KG1 (cell line): ENCODE measurements around the gene SFI1.
"Not testable (repeated sequence)": the region's sequence is repeated elsewhere in the genome, so short reads cannot be mapped to it uniquely, and the experiment has no call there.

Source experiments
- DNase-seq: peaks from one replicate; lab custom pipeline; 2025; lab: John Stamatoyannopoulos, UW

Gene SFI1

GRCh38 chr22:31496007-31496734 lies at the start of gene SFI1:
SFI1 (plus strand) TSS chr22:31496536; CDS start chr22:31508285, 11,749 bp downstream.
- DNase-seq = peak; percentile 79

GRCh38 chr22:31446767-31447166 lies 49.6 kb upstream of the SFI1 start:
- no peak for DNase-seq

- DNase-seq = no peak
These were observed 49.0 kb upstream of the SFI1 start for GRCh38 chr22:31447337-31447736.

GRCh38 chr22:31448382-31448781 lies 48.0 kb upstream of the SFI1 start:
- DNase-seq = no peak

- DNase-seq = no peak
These were observed 46.8 kb upstream of the SFI1 start for GRCh38 chr22:31449506-31449905.

- DNase-seq = no peak
These were observed 44.4 kb upstream of the SFI1 start for GRCh38 chr22:31451709-31452571.

- no peak for DNase-seq
These were observed 34.6 kb upstream of the SFI1 start for GRCh38 chr22:31461699-31462098.

GRCh38 chr22:31465307-31465706 lies 31.0 kb upstream of the SFI1 start:
- DNase-seq = no peak

GRCh38 chr22:31474743-31475142 lies 21.6 kb upstream of the SFI1 start:
- DNase-seq = no peak

GRCh38 chr22:31475800-31476199 lies 20.5 kb upstream of the SFI1 start:
- no peak for DNase-seq

- no peak for DNase-seq
These were observed 19.0 kb upstream of the SFI1 start for GRCh38 chr22:31477329-31477728.

GRCh38 chr22:31481129-31481528 lies 15.2 kb upstream of the SFI1 start:
- no peak for DNase-seq

GRCh38 chr22:31482470-31482869 lies 13.9 kb upstream of the SFI1 start:
- not testable (repeated sequence) for DNase-seq

- not testable (repeated sequence) for DNase-seq
These were observed 10.0 kb upstream of the SFI1 start for GRCh38 chr22:31486369-31486768.

- DNase-seq = no peak
These were observed 9.4 kb upstream of the SFI1 start for GRCh38 chr22:31486951-31487350.

GRCh38 chr22:31488346-31488883 lies 7.9 kb upstream of the SFI1 start:
- no peak for DNase-seq

- DNase-seq = no peak
These were observed 7.2 kb upstream of the SFI1 start for GRCh38 chr22:31488988-31489617.

- DNase-seq = peak; percentile 74
These were observed 6.5 kb upstream of the SFI1 start, which contains the start of gene EIF4ENIF1 for GRCh38 chr22:31489632-31490495. EIF4ENIF1 (minus strand) TSS chr22:31489842; CDS start chr22:31488718, 1,124 bp downstream.

GRCh38 chr22:31490496-31490925 lies 5.8 kb upstream of the SFI1 start:
- DNase-seq = peak; percentile 82

GRCh38 chr22:31491218-31491962 lies 4.9 kb upstream of the SFI1 start:
- no peak for DNase-seq

GRCh38 chr22:31492151-31492550 lies 4.2 kb upstream of the SFI1 start:
- no peak for DNase-seq
